ENCODE data around the gene STK10.

GRCh38 chr5:172209714-172210113 is 21.7 kb upstream of the STK10 start:
- TF ChIP-seq CTCF (conservative IDR thresholded peaks at IDR 0.05) (no peak), ZFX (IDR thresholded peaks at IDR 0.05) (no peak)
